Measurements from ENCODE around the gene PDE6C. TPM values are rescaled to one million over a fixed set of nuclear protein-coding genes. Genes with fewer than 3 reads are reported as not detected.

Gene PDE6C
- polyA plus RNA-seq, 1 donor from 2014 or later = not detected

DNA sequence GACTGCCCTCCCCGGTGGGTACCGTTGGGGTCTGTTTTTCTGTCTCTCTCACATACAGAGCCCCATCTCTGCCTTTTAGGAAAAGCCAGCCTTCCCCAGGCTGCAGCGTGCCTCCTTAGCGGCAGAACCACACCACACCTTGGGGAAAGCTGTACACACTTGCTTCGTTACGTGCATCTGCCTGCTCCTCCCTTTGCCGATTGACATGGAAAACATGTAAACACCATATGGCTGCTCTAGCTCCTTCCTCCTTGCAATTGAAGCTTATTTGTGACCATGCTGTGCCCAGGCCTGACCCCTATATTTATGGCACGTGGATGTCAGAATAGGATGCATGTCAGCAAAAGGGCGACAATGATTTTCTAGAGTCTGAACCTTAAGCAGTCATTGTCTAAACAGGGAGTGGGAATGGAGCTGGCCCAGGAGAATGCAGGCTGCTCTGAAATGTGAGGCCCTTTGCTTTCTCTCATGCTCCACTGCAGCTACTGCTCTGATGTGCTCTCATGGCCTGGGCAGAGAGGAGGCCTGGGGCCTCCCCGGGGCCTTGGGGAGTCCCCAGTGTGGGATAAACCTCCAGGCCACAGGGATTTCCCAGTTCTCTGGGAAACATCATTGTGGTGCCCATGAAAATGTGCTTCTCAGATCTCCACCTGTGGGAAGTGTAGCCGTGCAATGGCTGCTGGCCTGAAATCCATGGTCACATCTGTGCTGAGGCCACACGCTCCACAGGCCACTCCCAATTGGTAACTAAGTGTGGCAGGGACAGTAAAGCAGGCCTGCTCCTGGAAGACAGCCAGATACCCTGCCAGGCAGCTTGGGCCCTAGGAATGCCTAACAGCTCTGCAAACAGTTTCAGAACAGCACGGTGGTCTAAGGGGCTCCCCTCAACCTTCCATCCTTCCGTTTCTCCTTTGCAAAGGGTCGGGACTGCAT lies 18.6 kb downstream of the PDE6C start:
- peaks cover 15% of the 10 kb centered on the region for H3K27me3 Mint-ChIP-seq
- H3K36me3 Mint-ChIP-seq = no peaks in the 10 kb centered on the region
- peaks cover 0 to 2% (median 0%) of the 10 kb centered on the region in 3 donors for H3K9me3 Mint-ChIP-seq
- H3K4me3 Mint-ChIP-seq = no peak overlapping the region
- no peak overlapping the region for H3K27ac Mint-ChIP-seq
- H3K4me1 Mint-ChIP-seq = peaks cover 0 to 2% (median 0%) of the 10 kb centered on the region in 3 donors

DNA sequence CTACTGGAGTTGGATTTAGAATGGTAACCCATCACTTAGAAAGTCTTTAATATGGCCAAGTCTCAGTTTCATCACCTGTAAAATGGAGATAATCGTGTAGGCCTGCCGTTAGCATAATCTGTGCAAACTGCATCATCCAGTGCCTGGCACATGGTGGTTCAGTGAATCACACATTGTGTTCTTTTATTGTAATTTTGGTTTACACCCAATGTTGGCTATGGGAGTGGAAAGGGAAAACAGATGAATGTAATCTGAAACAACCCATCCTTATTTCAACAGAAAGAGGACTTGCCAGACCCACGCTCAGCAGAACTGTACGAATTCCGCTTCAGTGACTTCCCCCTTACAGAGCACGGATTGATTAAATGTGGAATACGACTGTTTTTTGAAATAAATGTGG lies 27.5 kb downstream of the PDE6C start:
- peaks cover 2% of the 10 kb centered on the region for H3K27me3 Mint-ChIP-seq
- no peaks in the 10 kb centered on the region for H3K4me1 Mint-ChIP-seq
- H3K27ac Mint-ChIP-seq = no peak overlapping the region
- peaks cover 0 to 2% (median 0%) of the 10 kb centered on the region in 3 donors for H3K9me3 Mint-ChIP-seq
- peaks cover 3% of the 10 kb centered on the region for H3K36me3 Mint-ChIP-seq
- H3K4me3 Mint-ChIP-seq = no peak overlapping the region

GRCh38 chr10:93652857-93653256 lies 40.5 kb downstream of the PDE6C start:
- Mint-ChIP-seq H3K36me3 (no peaks in the 10 kb centered on the region), H3K27ac (no peak overlapping the region), H3K27me3 (no peaks in the 10 kb centered on the region), H3K9me3 (peaks cover 0 to 5% (median 0%) of the 10 kb centered on the region in 3 donors), H3K4me3 (no peak overlapping the region), H3K4me1 (no peaks in the 10 kb centered on the region)

GRCh38 chr10:93654201-93654600 lies 41.9 kb downstream of the PDE6C start:
- Mint-ChIP-seq H3K36me3 (peaks cover 2% of the 10 kb centered on the region), H3K4me3 (no peak overlapping the region), H3K27me3 (no peaks in the 10 kb centered on the region), H3K27ac (no peak overlapping the region), H3K9me3 (peaks cover 0 to 5% (median 0%) of the 10 kb centered on the region in 3 donors), H3K4me1 (no peaks in the 10 kb centered on the region)

DNA sequence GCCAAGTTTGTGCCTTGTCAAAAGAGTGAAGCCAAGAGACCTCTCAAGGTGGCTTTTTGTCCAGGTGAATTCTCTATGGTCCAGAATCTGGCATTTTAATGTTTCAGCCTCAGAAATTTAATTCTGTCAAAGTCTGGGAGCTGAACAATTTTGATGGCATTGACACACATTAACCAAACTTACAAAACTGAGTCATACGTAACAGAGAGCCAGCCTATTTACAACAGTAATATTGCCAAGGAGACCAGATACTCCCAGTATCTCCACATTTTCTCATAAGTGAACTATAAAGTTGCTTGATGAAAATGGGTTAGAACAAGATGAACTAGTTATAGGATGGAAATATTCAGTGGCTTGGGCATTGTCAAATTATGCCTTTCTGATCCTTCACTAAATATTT lies 43.8 kb downstream of the PDE6C start:
- Mint-ChIP-seq H3K4me3 (no peak overlapping the region), H3K4me1 (no peaks in the 10 kb centered on the region), H3K36me3 (peaks cover 2% of the 10 kb centered on the region), H3K9me3 (peaks cover 0 to 2% (median 0%) of the 10 kb centered on the region in 3 donors), H3K27ac (no peak overlapping the region), H3K27me3 (no peaks in the 10 kb centered on the region)

DNA sequence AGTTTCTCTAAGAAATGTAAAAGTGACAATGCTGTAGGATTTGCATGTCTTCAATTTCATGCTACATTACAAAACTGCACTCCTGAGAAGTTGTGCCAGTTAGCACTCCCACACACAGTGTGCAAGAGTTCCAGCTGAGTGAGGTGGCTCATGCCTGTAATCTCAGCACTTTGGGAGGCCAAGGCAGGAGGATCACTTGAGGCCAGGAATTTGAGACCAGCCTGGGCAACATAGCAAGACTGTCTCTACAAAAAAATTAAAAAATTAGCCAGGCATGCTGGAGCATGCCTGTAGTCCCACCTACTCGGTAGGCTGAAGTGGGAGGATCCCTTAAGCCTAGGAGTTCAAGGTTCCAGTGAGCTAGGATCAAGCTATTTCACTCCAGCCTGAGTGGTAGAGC lies 45.4 kb downstream of the PDE6C start:
- Mint-ChIP-seq H3K36me3 (peaks cover 2% of the 10 kb centered on the region), H3K9me3 (no peaks in the 10 kb centered on the region), H3K4me3 (no peak overlapping the region), H3K4me1 (no peaks in the 10 kb centered on the region), H3K27ac (no peak overlapping the region), H3K27me3 (no peaks in the 10 kb centered on the region)

DNA sequence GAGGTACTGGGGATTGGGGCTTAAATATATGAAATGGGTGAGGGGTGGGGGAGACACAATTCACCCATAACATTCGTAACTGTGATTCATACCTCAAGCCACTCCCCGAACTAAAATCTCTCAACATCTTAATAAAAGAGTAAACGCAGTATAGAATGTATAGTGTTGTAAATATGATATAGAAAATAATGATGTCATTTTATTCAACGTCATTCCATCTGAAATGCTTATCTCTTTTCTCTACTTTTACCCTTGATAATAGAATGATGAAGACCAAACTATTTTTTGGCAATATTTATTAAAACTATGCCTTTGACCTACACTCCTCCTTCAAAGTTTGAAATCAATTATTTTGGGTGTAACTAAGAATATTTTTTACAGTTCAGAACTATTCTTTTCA lies 53.7 kb downstream of the PDE6C start:
- no peaks in the 10 kb centered on the region for H3K27me3 Mint-ChIP-seq

DNA sequence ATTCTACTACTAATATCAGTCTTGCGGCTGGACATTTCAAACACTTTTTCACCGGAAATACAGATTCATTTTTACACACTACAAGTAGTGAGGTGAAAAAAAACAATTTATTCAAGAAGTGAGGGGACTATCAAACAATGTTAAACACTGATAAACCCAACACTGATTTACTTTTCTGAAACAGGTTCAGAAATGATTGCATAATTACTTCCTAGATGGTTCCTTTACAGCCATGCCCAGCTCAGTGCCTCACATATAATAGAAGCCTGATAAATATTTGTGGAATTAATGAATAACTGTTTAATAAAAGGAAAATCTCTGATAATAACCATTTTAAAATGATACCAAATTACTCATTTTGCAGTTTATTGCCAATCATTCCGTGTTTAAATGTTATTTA lies 55.5 kb downstream of the PDE6C start:
- Mint-ChIP-seq H3K9me3 (no peaks in the 10 kb centered on the region), H3K4me3 (no peak overlapping the region), H3K27ac (no peak overlapping the region), H3K4me1 (no peaks in the 10 kb centered on the region), H3K36me3 (peaks cover 8% of the 10 kb centered on the region), H3K27me3 (no peaks in the 10 kb centered on the region)

More for the DNA sequence above, 53.7 kb downstream of the PDE6C start:
- Mint-ChIP-seq H3K36me3 (peaks cover 8% of the 10 kb centered on the region), H3K27ac (no peak overlapping the region), H3K4me3 (no peak overlapping the region), H3K9me3 (no peaks in the 10 kb centered on the region), H3K4me1 (no peaks in the 10 kb centered on the region)

- peaks cover 4% of the 10 kb centered on the region for H3K36me3 Mint-ChIP-seq
- H3K4me3 Mint-ChIP-seq = no peak overlapping the region
- H3K27me3 Mint-ChIP-seq = no peaks in the 10 kb centered on the region
- H3K9me3 Mint-ChIP-seq = no peaks in the 10 kb centered on the region
- H3K4me1 Mint-ChIP-seq = no peaks in the 10 kb centered on the region
- H3K27ac Mint-ChIP-seq = no peak overlapping the region
These were observed 58.0 kb downstream of the PDE6C start for GRCh38 chr10:93670372-93670771.

DNA sequence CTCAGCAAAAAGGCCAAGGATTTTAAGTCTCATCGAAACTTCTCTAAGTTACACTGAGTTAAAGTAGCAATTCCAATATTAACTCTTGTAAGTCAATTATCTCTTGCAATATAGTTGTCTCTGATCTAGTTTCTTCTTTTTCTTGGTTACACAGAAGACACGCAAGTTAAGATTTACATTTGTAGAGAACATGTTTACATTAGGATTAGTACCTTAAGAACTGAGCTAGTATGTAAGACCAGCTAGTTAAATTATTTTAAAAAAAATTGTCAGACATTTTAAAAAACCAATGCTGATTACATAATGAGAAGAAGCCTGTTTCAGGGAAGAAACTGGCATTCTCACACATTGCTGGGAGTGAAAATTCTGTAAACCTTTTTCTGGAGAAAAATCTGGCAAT lies 58.7 kb downstream of the PDE6C start:
- Mint-ChIP-seq H3K4me1 (no peaks in the 10 kb centered on the region), H3K27me3 (no peaks in the 10 kb centered on the region), H3K27ac (no peak overlapping the region), H3K4me3 (no peak overlapping the region), H3K36me3 (peaks cover 4% of the 10 kb centered on the region), H3K9me3 (no peaks in the 10 kb centered on the region)

DNA sequence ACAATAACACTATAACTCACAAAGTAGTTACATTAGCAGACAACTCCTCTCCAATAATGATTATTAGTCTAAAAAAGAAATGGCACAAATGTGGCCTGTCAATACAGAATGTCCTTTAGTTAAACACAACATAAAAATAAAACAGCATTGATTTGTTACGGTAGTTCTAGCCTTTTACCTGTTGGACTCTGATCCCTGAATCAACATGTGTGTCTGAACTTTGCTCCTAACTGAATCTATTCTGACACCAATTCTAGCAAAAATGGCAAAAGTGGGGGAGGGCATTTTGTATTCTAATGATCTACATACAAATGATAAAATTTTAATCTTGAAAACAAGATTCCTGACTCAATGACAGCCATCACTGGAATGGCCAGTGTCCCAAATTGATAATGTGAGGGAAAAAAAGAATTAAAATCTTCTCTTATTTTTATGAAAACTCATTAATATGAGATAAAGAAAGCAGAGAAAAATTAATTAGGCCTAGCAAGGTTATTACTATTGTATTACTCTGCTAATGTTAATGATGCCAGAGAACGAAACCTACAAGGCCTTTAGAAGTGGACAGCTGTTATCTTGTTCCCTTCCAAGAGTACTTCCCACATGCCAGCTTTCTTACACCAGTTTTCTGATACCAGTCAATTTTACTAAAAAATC lies 59.8 kb downstream of the PDE6C start:
- Mint-ChIP-seq H3K4me1 (no peaks in the 10 kb centered on the region), H3K27me3 (no peaks in the 10 kb centered on the region), H3K36me3 (peaks cover 1% of the 10 kb centered on the region), H3K4me3 (no peak overlapping the region), H3K27ac (no peak overlapping the region), H3K9me3 (no peaks in the 10 kb centered on the region)

GRCh38 chr10:93672890-93673289 lies 60.6 kb downstream of the PDE6C start:
- H3K4me1 Mint-ChIP-seq = no peaks in the 10 kb centered on the region
- H3K27ac Mint-ChIP-seq = no peak overlapping the region
- no peak overlapping the region for H3K4me3 Mint-ChIP-seq
- no peaks in the 10 kb centered on the region for H3K9me3 Mint-ChIP-seq
- peaks cover 1% of the 10 kb centered on the region for H3K36me3 Mint-ChIP-seq
- no peaks in the 10 kb centered on the region for H3K27me3 Mint-ChIP-seq

GRCh38 chr10:93673791-93674190 lies 61.5 kb downstream of the PDE6C start:
- H3K27ac Mint-ChIP-seq = no peak overlapping the region
- peaks cover 1% of the 10 kb centered on the region for H3K36me3 Mint-ChIP-seq
- no peaks in the 10 kb centered on the region for H3K4me1 Mint-ChIP-seq
- no peak overlapping the region for H3K4me3 Mint-ChIP-seq
- no peaks in the 10 kb centered on the region for H3K27me3 Mint-ChIP-seq
- H3K9me3 Mint-ChIP-seq = no peaks in the 10 kb centered on the region

GRCh38 chr10:93678386-93678785 lies 66.0 kb downstream of the PDE6C start:
- no peak overlapping the region for H3K27ac Mint-ChIP-seq
- H3K9me3 Mint-ChIP-seq = no peaks in the 10 kb centered on the region
- H3K27me3 Mint-ChIP-seq = no peaks in the 10 kb centered on the region
- H3K4me1 Mint-ChIP-seq = no peaks in the 10 kb centered on the region
- H3K36me3 Mint-ChIP-seq = peaks cover 1% of the 10 kb centered on the region
- H3K4me3 Mint-ChIP-seq = no peak overlapping the region

GRCh38 chr10:93678805-93679587 lies 66.7 kb downstream of the PDE6C start:
- Mint-ChIP-seq H3K27me3 (no peaks in the 10 kb centered on the region), H3K9me3 (no peaks in the 10 kb centered on the region), H3K36me3 (peaks cover 1% of the 10 kb centered on the region), H3K4me1 (no peaks in the 10 kb centered on the region), H3K27ac (no peak overlapping the region), H3K4me3 (no peak overlapping the region)

Data from IgD-negative memory B cell (primary cell).